IMR-90 (cell line): ENCODE data around the gene NHP2. TPM values are rescaled to one million over a fixed set of nuclear protein-coding genes. Genes with fewer than 3 reads are reported as not detected.
A peak's percentile ranks its signal among the peaks of the same experiment; 100 is the strongest.

Experiments
- ATAC-seq: fragments of 200-7000 bp; cut with Tn5 transposase; 2 replicates; pipeline ENCODE4 v1.9.1; 2020; ENCODE audit warnings: low read depth, mild to moderate bottlenecking, moderate library complexity
- BruUV-seq: library from RNA; stranded (reverse); fragments of 400-500 nt; replicated peaks from 2 replicates; lab custom pipeline; 2021; lab: Mats Ljungman, UMichigan
- CTCF ChIA-PET: fragments of 300-600 bp; formaldehyde crosslinking; extraction: SDS; loops from one replicate; lab custom pipeline; 2021; ENCODE audit warnings: antibody characterized with exemption; lab: Yijun Ruan, JAX
- POLR2A ChIA-PET: fragments of 300-600 bp; sonication (Branson Sonifier 250); formaldehyde crosslinking; loops from one replicate; lab custom pipeline; 2022; ENCODE audit warnings: antibody characterized with exemption; ENCODE audit not compliant: unreplicated experiment; lab: Charles Lee
- DNase-seq: peaks from one replicate; pipeline ENCODE4 v3.0.0; 2013
- H2AFZ ChIP-seq: replicated peaks from 2 replicates; pipeline ENCODE3; 2013; ENCODE audit warnings: low read length, mild to moderate bottlenecking; ENCODE audit not compliant: poor library complexity
- H2AK5ac ChIP-seq: 2 replicates; pipeline ENCODE4 v1.6.1; 2013; ENCODE audit warnings: low read depth, low read length, inconsistent platforms
- H2AK9ac ChIP-seq: replicated peaks from 2 replicates; pipeline ENCODE3; 2013; ENCODE audit warnings: mild to moderate bottlenecking, low read depth, low read length, moderate library complexity; ENCODE audit not compliant: poor library complexity
- H2BK120ac ChIP-seq: 2 replicates; pipeline ENCODE4 v1.6.1; 2013; ENCODE audit warnings: low read depth, low read length, inconsistent platforms
- H2BK15ac ChIP-seq: 3 replicates; pipeline ENCODE4 v1.6.1; 2013; ENCODE audit warnings: low read depth, low read length, inconsistent platforms
- H2BK20ac ChIP-seq: 2 replicates; pipeline ENCODE4 v1.6.1; 2013; ENCODE audit warnings: low read depth, mild to moderate bottlenecking, inconsistent platforms, low read length, moderate library complexity
- H2BK5ac ChIP-seq: 2 replicates; pipeline ENCODE4 v1.6.1; 2013; ENCODE audit warnings: mild to moderate bottlenecking, low read depth, low read length, inconsistent platforms; ENCODE audit not compliant: poor library complexity, severe bottlenecking
- H3K14ac ChIP-seq: replicated peaks from 2 replicates; pipeline ENCODE4 v1.6.1; 2013; ENCODE audit warnings: low read depth, low read length, inconsistent platforms
- H3K18ac ChIP-seq: 2 replicates; pipeline ENCODE4 v1.6.1; 2013; ENCODE audit warnings: low read depth, low read length, control low read depth
- H3K23ac ChIP-seq: 2 replicates; pipeline ENCODE4 v1.6.1; 2013; ENCODE audit warnings: low read depth, low read length, inconsistent platforms
- H3K27ac ChIP-seq: 2 replicates; pipeline ENCODE4 v1.5.1; 2013; ENCODE audit warnings: mild to moderate bottlenecking, control low read depth, low read length; ENCODE audit not compliant: insufficient read depth
- H3K27me3 ChIP-seq: 2 replicates; pipeline ENCODE4 v1.6.1; 2013; ENCODE audit warnings: low read length; ENCODE audit not compliant: control insufficient read depth, insufficient read depth
- H3K36me3 ChIP-seq: 2 replicates; pipeline ENCODE4 v1.6.1; 2013; ENCODE audit warnings: low read length, mixed read lengths; ENCODE audit not compliant: control insufficient read depth, insufficient read depth
- H3K4ac ChIP-seq: 2 replicates; pipeline ENCODE4 v1.6.1; 2013; ENCODE audit warnings: low read depth, low read length, inconsistent platforms
- H3K4me1 ChIP-seq: 2 replicates; pipeline ENCODE4 v1.6.1; 2013; ENCODE audit warnings: low read length, mixed read lengths; ENCODE audit not compliant: control insufficient read depth, insufficient read depth
- H3K4me2 ChIP-seq: 2 replicates; pipeline ENCODE4 v1.6.1; 2013; ENCODE audit warnings: low read depth, mild to moderate bottlenecking, control low read depth, low read length, moderate library complexity
- H3K4me3 ChIP-seq: 2 replicates; pipeline ENCODE4 v1.5.1; 2013; ENCODE audit warnings: low read depth, mild to moderate bottlenecking, control low read depth, low read length, moderate library complexity; ENCODE audit not compliant: insufficient read depth
- H3K56ac ChIP-seq: 2 replicates; pipeline ENCODE4 v1.6.1; 2013; ENCODE audit warnings: low read length, inconsistent platforms; ENCODE audit not compliant: insufficient read depth; ENCODE audit errors: extremely low read depth
- H3K79me1 ChIP-seq, 2 experiments: 2 replicates each; pipeline ENCODE4 v1.6.1; 2013; ENCODE audit warnings: low read length in 2 of 2, inconsistent platforms in 1 of 2, low read depth in 1 of 2
- H3K9ac ChIP-seq: 2 replicates; pipeline ENCODE4 v1.6.1; 2013; ENCODE audit warnings: low read depth, low read length, control low read depth
- H3K9me1 ChIP-seq: 2 replicates; pipeline ENCODE4 v1.6.1; 2013; ENCODE audit warnings: low read length, inconsistent platforms; ENCODE audit not compliant: insufficient read depth
- H3K9me3 ChIP-seq: 2 replicates; pipeline ENCODE4 v1.6.1; 2013; ENCODE audit warnings: low read length; ENCODE audit not compliant: control insufficient read depth, insufficient read depth
- H4K20me1 ChIP-seq: 2 replicates; pipeline ENCODE4 v1.6.1; 2013; ENCODE audit warnings: low read length, inconsistent platforms; ENCODE audit not compliant: insufficient read depth
- H4K5ac ChIP-seq: 2 replicates; pipeline ENCODE4 v1.6.1; 2013; ENCODE audit warnings: mild to moderate bottlenecking, low read depth, low read length, control low read depth
- H4K8ac ChIP-seq, 2 experiments: 2 replicates each; pipeline ENCODE4 v1.6.1; 2013; ENCODE audit warnings: low read depth in 2 of 2, low read length in 2 of 2, control low read depth in 1 of 2, inconsistent platforms in 1 of 2
- H4K91ac ChIP-seq: 2 replicates; pipeline ENCODE4 v1.6.1; 2013; ENCODE audit warnings: low read depth, low read length, inconsistent platforms; ENCODE audit not compliant: insufficient read depth
- NFE2L2 ChIP-seq: fragments of 150-350 bp; IDR thresholded peaks from 2 replicates; pipeline ENCODE4 v1.6.1; 2016; ENCODE audit warnings: low read depth, mild to moderate bottlenecking, low read length
- WGBS, 2 experiments: methylation state at CpG; one replicate each; pipeline versions ENCODE4 v1.1.5 to v1.1.7; 2013; ENCODE audit warnings: missing lambda C conversion rate in 2 of 2; ENCODE audit not compliant: insufficient read length in 1 of 2; ENCODE audit errors: extremely low coverage in 2 of 2; 5-methylcytosine and 5-hydroxymethylcytosine counted together
- dilution Hi-C: fragments of 300-500 bp; cut with HindIII; formaldehyde crosslinking; loops from one replicate; pipeline ENCODE4 v1.14.3; 2018; ENCODE audit warnings: low sequenced_read_pairs; ENCODE audit not compliant: unreplicated experiment
- in situ Hi-C: fragments of 300-500 bp; cut with MboI; formaldehyde crosslinking; loops from 3 replicates; pipeline ENCODE4 v1.14.3; 2019; ENCODE audit warnings: low sequenced_read_pairs, inconsistent platforms, mixed read lengths
- intact Hi-C: fragments of 100-400 bp; cut with micrococcal nuclease; formaldehyde crosslinking; loops from 2 replicates; pipeline ENCODE4 v1.10.0; 2022
- polyA plus RNA-seq, 3 experiments: library from polyadenylated mRNA; depleted of rRNA; stranded (reverse); fragments of >200 nt; gene quantifications; 2 replicates each; pipeline ENCODE4 v1.2.3, GENCODE V29; 2012; ENCODE audit warnings: low replicate concordance in 1 of 3
- total RNA-seq: library from RNA; depleted of rRNA; stranded (reverse); fragments of >200 nt; gene quantifications from 2 replicates; pipeline ENCODE4 v1.2.3, GENCODE V29; 2012
- TF ChIP-seq, protein P1 (sequence below): conservative IDR thresholded peaks from 2 replicates; pipeline ENCODE4 v1.5.1; 2012; ENCODE audit warnings: mild to moderate bottlenecking, low read depth, low read length, improper control_type of control experiment

The NHP2 gene
- total and polyA plus RNA-seq, 2 of the 4 experiments (the other 2 are of a cell fraction), result 180 to 278 TPM

- ChIA-PET CTCF (interaction anchor here (0.6 to 1.2 kb wide), 3 partner anchors 9 to 104 kb away, joined by 3 read pairs; no protein-coding TSS in a partner anchor), POLR2A (no interaction called here)
- no peak overlapping the region for H4K91ac ChIP-seq
- no peak overlapping the region for H3K4ac ChIP-seq
- no peak overlapping the region for H4K5ac ChIP-seq
- no peak overlapping the region for H2BK5ac ChIP-seq
- H3K4me3 ChIP-seq, result no peak overlapping the region
- H2AFZ ChIP-seq, result no peak overlapping the region
- no peak overlapping the region for H3K14ac ChIP-seq
- intact Hi-C loops, result no loop called here
- H3K4me2 ChIP-seq, result no peak overlapping the region
- no peak overlapping the region for H2BK120ac ChIP-seq
- no peak overlapping the region for H3K27ac ChIP-seq
- 0 out of 2 replicates have a peak, but pooled peaks cover 2% of the 10 kb centered on the region for H3K9me1 ChIP-seq
- H4K8ac ChIP-seq, result no peak overlapping the region
- no peak overlapping the region for H3K56ac ChIP-seq
- H2AK5ac ChIP-seq, result no peak overlapping the region
- peaks cover 23% of the 10 kb centered on the region; the same call in 1 of the 2 replicates for H3K27me3 ChIP-seq
- in situ Hi-C loops, result no loop called here
- dilution Hi-C loops, result no loop called here
- H2BK15ac ChIP-seq, result no peak overlapping the region
- no peak overlapping the region for H2BK20ac ChIP-seq
- no peak overlapping the region for H3K18ac ChIP-seq
- DNase-seq, result no peak
- no peak for ATAC-seq
- H2AK9ac ChIP-seq, result no peak overlapping the region
- no peak overlapping the region for H3K23ac ChIP-seq
- H3K36me3 ChIP-seq, result no peaks in the 10 kb centered on the region
- H3K9ac ChIP-seq, result no peak overlapping the region
- H4K20me1 ChIP-seq, result no peaks in the 10 kb centered on the region
- 61% methylated on average over 3 of the region's 8 CpGs; no CpG with 5 or more reads in 1 of the 2 experiments for WGBS, 2 experiments
- H3K79me1 ChIP-seq, result peaks cover 0 to 2% of the 10 kb centered on the region in 2 experiments; a peak in 1 of 4 replicates
- no TSS peak for BruUV-seq
- TF ChIP-seq NFE2L2, result no peak
- TF ChIP-seq, protein P1, sequence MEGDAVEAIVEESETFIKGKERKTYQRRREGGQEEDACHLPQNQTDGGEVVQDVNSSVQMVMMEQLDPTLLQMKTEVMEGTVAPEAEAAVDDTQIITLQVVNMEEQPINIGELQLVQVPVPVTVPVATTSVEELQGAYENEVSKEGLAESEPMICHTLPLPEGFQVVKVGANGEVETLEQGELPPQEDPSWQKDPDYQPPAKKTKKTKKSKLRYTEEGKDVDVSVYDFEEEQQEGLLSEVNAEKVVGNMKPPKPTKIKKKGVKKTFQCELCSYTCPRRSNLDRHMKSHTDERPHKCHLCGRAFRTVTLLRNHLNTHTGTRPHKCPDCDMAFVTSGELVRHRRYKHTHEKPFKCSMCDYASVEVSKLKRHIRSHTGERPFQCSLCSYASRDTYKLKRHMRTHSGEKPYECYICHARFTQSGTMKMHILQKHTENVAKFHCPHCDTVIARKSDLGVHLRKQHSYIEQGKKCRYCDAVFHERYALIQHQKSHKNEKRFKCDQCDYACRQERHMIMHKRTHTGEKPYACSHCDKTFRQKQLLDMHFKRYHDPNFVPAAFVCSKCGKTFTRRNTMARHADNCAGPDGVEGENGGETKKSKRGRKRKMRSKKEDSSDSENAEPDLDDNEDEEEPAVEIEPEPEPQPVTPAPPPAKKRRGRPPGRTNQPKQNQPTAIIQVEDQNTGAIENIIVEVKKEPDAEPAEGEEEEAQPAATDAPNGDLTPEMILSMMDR, result peak; percentile 20; the same call in 1 of the 2 replicates
- H3K4me1 ChIP-seq, result peaks cover 3% of the 10 kb centered on the region
- peaks cover 5% of the 10 kb centered on the region; the same call in 1 of the 2 replicates for H3K9me3 ChIP-seq
Observed at GRCh38 chr5:178196986-178197385, 43.3 kb upstream of the NHP2 start.
